Dedifferentiated amniotic fluid mesenchymal stem cell (primary cell): ENCODE results near the gene SLC13A5.
"Not testable (repeated sequence)": the region's sequence is repeated elsewhere in the genome, so short reads cannot be mapped to it uniquely, and the experiment has no call there.

Source experiments
- DNase-seq: peaks from one replicate; pipeline ENCODE4 v3.0.0-alpha.2; 2016; ENCODE audit errors: extremely low spot score

The SLC13A5 gene

DNA sequence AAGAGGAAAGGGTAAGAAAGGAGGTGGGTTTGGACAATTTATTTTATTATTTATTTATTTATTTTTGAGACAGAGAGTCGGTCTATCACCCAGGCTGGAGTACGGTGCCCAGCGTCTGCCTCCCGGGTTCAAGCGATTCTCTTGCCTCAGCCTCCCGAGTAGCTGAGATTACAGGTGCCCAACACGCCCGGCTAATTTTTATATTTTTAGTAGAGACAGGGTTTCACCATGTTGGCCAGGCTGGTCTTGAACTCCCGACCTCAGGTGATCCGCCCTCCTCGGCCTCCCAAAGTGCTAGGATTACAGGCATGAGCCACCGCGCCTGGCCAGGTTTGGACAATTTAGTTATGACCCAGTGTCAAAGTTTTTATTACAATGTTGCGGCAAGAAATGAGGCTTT is 50.0 kb downstream of the SLC13A5 start:
- not testable (repeated sequence) for DNase-seq

DNA sequence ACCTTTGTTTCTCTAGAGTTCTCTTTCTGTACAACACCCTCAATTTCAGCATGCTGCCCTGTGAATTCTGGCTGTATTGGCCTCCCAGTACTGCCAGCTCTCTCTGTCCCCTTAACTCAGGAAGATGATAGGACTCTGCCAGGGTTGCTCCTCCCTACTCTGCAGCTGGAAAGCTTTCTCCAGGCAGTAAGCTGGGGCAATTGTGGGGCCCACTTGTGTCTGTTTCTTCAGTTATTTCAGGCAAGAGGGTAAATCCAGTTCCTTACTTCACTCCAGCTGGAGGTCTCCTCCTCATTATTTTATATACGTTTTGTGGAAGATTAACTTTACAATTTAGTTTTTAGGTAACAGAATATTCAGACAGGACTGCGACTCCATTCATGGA is 51.7 kb downstream of the SLC13A5 start:
- DNase-seq: no peak

DNA sequence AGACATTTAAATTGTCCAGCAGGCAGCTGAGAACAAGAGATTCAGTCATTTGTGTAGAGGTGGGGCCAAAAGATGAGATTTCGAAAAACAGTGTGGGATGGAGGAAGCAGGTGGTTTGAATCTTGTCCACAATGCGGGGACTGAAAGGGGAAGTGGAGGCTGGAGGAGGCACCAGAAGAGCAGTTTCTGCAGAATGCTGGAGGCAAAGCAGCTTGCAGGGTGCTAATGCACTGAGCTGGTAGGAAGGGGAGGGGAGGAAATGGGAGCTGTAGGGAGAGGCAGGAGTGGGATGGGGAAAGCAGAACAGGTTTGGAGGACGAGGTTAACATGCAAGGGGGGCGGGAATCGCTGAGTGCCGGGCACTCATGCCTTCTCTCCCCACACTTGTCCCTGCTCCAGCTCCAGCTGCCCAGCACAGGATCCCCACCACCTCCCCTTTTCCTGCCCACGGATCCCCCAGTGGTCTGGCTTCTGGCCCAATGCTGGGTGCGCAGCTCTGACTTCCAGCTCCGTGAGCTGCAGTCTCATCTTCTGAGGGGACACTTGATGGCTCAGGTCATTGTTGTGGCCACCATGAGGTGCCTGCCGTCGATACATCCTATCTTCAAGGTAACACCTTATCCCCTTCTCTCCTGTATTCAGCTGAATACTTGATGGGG is 52.2 kb downstream of the SLC13A5 start:
- DNase-seq: no peak

DNA sequence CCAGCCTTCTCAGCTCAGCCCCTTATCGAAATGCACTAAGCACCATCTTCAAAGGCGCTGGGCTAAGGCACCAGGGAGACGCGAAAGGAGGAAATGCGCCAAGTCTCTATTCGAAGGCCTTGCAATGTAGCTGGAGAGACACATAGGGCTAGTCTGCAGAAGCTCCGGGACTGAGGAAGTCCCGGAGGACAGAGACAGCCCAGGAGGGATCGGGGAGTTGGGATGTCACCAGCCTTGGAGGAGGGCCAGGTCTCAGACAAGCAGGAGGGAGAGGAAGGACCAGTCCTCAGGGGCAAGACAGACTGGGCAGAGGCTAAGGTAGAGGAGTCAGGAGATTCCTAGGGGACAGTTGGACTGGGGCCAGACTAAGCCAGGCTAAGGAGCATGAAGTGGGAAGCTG is 53.1 kb downstream of the SLC13A5 start:
- no peak for DNase-seq

DNA sequence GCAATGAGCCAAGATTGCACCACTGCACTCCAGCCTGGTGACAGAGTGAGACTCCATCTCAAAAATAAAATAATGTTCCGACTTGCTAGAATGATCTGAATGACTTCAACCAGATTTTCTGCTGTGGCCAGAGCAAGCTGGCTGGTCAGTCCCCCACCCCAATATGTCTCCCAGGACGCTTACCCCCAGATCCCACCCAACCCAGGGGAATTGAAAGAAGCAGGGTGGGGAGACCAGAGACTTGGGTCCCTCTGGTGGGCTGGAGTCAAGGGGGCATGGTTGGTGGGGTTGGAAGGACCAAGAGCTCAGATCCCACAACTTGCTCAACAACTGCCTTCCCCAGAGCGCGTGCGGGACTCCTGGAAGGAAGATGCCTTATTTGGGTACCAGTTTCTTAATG is 54.8 kb downstream of the SLC13A5 start:
- DNase-seq: not testable (repeated sequence)

DNA sequence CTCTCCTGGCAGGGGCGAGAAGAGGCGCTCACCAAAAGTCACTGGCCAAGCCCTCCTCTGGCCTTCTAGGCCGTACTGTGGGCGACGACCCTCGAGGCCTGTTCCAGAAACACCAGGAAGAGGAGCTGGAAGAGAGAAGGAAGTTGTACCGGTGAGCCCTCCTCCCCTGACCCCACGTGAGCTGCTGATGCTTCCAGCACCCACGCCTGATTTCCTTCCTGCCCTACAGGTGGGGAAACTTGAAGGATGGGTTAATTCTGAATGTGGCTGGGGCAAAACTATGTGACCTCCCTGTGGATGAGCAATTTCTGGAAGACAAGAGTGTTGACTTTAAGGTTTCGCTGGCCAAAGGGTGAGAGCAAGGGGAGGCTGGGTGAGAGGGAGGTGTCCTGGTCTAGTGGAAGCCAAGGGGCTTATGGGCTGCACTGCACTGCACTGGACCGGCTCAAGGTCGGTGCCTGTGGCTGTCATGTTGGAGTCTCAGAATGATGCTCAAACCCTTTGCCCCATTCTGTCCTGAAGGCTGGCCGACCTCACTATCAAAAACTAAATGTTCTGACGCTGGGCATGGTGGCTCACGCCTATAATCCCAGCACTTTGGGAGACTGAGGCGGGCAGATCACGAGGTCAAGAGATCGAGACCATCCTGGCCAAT is 55.4 kb downstream of the SLC13A5 start:
- DNase-seq: no peak

DNA sequence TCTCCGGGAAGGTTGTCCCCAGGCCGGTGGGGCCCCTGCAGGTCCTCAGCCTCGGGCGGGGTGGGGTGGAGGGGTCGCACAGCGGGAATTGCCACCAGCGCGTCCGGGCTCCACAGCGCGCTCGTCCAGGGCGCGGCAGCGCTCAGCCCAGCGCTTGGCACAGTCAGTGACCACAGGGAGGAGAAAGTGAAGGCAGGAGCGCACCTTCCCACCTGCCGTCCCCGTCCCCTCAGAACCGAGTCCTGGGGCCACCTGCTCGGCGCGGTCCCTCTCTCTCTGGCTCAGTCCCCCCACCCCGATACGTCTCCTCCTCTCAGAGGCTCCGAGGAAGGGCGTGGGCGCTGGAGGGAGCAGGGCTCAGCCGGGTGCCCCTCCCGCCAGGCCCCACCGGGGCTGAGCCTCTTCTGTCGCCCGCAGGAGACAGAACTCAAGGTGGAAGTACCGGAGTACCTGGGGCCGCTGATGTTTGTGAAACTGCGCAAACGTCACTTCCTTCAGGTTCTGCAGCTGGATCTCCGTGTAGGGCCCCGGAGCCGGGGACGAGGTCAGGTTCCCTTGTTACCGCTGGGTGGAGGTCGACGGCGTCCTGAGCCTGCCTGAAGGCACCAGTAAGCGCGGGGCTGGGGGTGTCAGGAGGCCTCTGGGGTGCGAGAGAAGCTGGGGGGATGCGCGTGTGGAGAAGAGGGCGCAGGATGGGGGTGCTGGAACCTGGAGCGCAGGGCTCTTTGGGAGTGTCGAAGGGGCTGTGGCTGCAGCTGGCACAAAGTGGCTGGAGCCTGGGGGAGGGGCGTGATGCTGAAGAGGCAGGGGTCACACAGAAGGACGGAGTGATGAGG is 56.2 kb downstream of the SLC13A5 start:
- DNase-seq: not testable (repeated sequence)

DNA sequence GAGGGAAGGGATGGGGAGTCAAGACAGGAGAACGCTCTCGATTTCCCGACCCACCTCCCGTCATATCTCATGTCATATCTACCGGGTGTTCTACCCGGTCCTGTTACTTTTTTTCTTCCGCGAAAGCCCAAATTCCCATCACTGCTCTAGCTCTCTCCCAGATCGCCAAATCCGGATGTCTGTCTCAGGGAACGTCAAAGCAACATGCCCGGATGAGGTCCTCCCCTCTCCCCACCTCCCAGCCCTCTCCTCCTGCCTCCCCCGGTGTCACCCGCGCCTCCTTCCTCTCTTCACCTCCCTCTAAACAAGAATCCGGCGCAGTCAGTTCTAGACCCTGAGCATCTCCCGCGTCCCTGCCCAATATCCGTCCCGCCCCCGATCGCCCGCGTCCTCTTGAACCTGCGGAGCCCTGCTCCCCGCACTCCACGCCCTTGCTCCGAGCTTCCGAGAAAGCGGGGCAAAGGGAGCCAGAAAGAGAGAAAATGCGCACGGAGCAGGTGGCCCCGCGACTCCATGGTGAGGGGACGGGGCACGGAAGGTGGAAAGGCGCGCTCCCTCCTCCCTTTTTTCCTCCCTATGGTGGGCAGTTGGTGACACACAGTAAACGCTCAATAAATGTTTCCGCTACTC is 57.3 kb downstream of the SLC13A5 start:
- not testable (repeated sequence) for DNase-seq

DNA sequence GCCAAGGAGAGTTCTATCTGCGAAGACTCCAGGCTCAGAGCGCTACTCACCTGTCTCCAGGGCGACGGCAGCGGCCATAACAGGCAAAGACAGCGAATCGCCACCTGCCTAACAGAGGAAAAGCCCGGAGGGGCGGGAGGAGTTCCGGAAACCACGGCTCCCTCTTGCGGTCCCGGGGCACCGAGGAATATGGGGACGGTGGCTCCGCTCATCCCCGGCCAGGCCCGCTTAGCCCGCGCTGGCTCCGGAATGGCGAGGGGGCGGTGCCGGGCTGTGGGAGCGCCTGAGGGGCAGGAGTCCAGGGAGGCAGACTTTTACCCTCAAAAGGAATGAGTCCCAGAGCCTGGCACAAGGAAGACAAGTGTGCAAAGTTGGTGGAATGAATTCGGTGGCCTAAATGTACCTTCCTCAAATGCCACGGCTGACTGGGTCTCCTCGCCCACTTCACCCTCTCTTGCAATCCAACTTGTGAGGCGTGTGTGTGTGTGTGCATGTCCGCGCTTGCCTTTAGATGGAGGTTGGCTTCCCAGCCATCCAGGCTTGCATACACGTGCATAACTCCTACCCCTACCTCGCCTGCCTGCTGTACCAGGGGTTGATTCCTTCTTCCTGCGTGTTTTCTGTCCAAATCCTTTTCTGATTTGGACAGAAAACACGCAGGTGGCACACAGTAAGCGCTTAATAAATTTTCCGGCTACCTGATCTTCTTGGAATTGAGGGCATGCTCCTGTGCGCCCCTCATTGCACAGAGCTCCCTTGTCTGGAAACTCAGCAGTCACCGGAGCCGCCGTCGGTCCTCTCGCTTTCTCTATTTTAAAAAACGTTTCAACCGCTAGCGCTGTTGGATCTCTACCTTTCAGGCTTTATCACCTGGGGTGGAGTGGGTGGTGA is 58.1 kb downstream of the SLC13A5 start:
- DNase-seq: no peak

DNA sequence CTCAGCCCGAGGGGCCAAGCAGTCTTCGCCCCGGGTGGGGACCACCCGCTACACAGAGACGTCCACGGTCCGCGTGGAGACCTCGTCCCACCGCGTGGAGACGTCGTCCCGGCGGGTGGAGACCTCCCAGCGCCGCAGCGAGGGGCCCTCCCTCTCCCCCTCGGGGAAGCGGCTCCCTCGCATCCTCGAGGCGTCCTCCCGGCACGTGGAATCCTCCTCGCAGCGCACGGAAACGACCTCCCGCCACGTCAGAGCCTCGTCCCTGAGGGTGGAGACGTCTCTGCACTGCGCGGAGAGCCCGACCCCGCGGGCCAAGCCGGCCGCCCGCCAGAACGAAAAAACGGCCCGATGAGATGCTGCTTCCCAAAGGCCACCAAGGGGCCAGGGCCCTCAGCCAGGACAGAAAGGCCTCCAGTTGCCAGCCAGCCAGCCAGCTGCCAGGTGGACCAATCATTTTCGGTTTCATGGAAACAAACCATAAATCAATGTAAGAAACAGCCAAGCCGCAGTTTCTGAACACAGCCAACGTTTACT is 61.2 kb downstream of the SLC13A5 start:
- no peak for DNase-seq

DNA sequence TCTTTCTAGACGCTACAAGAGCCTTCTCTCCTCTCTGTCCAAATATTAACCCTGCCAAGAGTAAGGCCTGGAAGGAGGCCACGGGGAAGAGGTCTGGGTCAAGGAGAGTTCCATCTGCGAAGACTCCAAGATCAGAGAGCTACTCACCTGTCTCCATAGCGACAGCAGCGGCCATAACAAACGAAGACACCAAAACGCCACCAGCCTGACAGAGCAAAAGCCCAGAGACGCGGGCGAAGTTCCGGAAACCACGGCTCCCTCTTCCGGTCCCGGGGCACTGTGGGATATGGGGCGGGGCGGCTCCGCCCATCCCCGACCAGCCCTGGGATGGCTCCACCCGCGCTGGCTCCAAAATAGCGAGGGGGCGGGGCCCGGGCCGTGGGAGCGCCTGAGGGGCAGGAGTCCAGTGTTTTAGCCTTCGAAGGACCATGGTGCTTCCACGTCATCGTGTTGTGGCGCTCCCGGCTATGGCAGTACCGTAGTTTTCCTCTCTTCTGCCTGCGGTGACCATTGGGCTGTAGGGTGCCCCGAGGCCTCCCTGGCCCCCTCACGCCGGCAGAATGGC is 61.7 kb downstream of the SLC13A5 start, which contains the start of the genes C17orf100 and MED31:
Gene C17orf100 (plus strand): TSS at position 409 of the 565 bp plus-strand sequence. CDS start 152 bp downstream, at position 561.
Gene MED31 (minus strand): TSS at position 252 of the 565 bp plus-strand sequence. CDS start 77 bp downstream, at position 175.
- DNase-seq: peak; percentile 94

DNA sequence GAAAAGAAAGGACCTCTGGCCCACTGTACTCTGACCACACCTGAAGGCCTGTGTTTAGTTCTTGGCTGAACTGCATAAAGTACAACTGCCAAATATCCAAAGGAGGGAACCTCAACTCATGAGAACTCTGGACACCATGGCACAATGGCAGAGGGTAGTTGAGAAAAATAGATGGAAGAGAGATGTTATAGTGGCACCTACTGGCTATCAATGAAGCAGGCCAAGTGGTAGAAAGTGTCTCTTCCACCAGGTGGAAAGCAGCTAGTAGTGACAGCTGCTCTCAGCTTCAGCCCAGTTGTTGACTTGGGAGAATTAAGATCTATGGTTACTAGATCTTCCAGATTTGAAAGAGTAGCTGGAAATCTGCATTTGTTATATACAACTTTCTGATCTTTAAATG is 65.0 kb downstream of the SLC13A5 start:
- no peak for DNase-seq

DNA sequence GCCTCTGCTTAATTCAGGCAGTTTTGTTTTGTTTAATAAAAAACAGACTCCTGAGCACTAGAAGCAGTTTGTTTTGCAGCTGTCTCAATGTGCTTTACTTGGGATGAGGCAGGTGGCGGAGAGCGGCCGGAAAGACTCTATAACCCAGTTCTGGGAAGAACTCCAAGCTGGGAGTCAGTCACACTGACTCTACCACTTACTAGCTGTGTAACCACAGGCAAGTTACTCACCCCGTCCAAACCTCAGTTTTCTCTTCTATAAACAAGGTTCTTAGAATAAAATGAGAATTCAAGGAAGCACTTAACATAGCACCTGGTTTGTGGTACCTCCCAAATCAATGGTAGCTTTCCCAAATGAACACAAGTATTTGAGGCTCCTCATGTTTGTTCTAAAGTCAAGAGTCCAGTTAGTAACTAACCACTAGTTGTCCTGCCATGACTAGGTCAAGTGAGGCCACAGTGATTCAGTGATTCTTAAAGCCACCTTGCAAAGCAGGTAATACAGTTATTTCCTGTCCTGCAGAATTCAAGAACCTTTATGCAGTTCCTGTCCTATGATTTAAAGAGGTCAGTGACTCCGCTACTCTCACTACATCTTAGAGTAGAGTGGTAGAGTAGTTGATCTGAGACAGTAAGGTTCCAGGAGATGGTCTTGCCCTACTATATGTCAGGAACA is 69.6 kb downstream of the SLC13A5 start:
- DNase-seq: no peak

DNA sequence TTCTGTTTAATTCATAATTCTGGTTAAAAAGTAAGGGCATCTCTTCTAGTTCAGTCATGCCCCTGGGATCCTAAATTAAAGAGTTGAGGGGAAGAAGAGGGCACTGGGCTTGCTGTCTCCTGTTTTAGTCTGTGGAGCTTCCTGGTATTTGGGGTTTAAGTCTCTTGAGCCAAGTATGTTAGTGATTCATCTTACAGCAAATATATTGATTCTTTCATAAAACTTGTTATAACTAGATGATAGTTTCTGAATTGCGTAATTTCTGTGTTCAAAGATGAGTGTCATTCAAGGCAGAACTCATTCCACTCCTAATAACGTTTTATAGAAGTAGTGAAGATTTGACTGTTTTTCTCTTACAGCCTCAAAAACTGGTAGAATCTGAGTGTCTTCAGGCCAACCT is 70.6 kb downstream of the SLC13A5 start:
- DNase-seq: no peak

DNA sequence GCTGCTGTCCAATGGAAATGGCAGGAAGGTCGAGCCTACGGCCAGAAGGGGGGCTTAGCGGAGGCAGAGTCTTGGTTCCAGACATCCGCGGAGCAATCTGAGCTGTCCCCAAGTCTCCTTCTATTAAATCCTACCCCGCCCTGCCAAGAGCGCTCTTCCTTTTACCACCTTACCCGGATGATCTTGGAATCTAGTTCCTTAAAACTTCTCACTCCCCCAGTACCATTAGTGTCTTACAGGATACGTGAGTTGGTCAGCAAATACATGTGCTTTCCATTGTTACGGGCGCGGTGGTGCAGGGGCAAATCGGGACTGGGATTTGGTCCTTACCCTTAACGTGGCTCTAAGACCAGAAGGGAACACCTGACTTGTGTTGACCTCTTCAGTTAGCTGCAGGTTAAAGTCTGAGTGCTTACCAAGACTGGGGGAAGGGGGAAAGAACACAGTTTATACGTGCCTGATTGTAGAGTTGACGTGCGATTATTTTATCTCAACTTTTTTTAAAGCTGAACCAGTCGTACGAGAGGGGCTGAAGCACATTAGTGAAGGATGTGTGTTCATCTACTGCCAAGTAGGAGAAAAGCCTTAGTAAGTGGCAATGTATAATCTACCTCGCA is 71.8 kb downstream of the SLC13A5 start:
- DNase-seq: no peak

DNA sequence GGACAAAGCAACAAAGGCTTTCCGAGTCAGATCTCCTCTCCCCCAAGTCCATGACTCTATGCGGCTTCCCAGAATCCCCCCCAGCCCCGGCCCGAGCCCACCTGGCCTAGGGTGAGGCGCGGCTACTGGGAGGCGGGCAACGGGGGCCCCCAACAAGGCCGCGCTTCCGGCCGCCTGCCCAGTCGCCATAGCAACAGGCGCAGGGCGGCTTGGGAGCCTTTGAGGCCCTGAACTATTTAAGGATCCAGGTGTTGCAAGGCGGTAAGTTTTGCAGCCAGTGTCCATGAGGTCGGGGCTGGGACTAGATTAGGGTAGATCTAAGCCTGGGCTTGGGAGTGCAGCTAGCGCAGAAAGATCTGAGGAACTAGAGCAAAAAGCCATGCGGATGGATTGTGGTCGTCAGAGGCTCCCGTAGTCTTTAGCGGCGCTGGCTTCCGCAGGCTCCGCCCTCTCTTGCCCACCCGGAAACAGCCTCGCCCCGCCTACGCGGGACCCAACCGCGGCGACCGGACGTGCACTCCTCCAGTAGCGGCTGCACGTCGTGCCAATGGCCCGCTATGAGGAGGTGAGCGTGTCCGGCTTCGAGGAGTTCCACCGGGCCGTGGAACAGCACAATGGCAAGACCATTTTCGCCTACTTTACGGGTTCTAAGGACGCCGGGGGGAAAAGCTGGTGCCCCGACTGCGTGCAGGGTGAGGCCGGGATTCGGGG is 72.5 kb downstream of the SLC13A5 start, which contains the start of the genes KIAA0753 and TXNDC17:
Gene KIAA0753 (minus strand): TSS at position 176 of the 711 bp plus-strand sequence. CDS start 5,608 bp downstream, outside the sequence.
Gene TXNDC17 (plus strand): TSS at position 525 of the 711 bp plus-strand sequence. CDS start 23 bp downstream, at position 548.
- peak; percentile 87 for DNase-seq

DNA sequence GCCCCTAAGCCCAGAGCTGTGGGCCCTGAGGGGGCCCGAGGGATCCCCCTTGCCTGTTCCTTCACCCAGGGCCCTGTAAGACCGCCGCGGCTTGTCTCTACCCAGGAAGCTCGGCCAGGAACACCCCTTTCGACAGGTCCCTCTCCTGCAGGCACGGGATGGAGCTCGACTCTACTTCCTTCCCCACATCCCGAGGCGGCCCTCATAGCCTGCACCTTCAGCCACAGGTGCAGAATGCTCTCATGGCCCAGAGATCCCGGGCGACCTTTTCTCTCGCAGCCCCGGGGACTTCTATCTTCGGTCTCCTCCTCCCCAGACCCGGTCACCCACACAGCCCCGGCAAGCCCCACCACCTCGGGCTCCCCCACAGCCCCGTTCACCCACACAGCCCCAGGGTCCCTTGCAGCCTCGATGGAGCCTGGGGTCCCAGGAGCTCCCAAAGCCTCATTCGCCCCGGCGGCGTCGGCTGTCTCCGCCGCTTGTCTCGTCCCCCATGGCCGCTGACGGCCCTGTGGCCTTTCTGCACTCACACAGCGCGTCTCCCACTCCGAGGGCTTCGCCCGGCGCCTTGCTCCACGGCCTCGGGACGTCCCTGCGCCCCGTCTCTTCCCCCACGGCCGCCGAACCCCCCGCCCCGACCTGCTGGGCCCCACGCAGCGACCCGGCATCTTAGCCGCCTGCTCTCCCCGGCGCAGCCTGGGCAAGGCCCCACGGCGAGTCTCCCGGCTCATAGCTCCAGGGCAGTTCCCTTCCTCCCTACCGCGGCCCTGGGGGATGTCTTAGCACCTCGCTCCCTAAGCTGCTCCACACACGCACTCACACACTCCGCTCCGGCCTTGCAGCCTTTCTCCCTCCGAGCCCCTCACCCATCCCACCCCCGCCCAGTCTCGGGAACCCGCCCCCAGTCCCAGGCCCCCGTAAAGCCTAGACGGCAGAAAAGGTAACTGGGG is 73.3 kb downstream of the SLC13A5 start:
- DNase-seq: peak; percentile 28
